Measurements from ENCODE around the gene ASXL3.

ASXL3 gene

DNA sequence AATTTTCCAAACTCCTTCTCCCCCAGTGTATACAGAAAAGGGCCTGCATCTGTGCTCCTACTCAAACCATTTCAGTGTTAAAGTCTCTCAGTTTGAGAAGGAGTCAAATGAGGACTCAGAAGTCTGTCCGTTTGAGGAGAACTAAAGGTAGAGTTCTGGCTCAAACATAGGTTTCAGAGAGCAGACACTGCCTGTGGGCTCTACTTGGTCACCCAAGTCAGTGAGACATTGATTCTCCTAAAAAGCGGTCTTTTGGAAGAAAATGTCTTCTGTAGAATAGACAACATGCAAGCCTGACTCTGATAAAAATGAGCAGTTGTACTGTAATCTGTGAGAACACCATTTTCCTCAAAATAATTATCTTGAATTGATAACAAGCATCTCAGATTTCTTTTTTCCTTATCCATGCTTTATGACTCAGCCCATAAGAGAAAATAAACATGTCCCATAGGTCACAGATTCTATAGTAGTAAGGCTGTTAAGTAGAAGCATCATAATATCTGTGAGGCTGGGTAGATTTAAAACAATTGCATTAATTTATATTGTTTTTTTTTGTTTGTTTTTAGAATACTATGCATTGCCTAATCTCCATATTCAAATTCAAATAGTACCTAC lies 82.8 kb downstream of the ASXL3 start:
- no peak for DNase-seq (ENCODE audit: extremely low read depth, insufficient read length)
- TF ChIP-seq CTCF (IDR thresholded peaks at IDR 0.05; ENCODE audit: insufficient read depth, low read length, poor library complexity, severe bottlenecking): no peak
- H3K4me3 ChIP-seq (replicated peaks; ENCODE audit: low read depth, low read length): no peak overlapping the region
- no peaks in the 10 kb centered on the region for H3K27me3 ChIP-seq (replicated peaks; ENCODE audit: control insufficient read depth, insufficient read depth, low read length)
- no peaks in the 10 kb centered on the region for H3K36me3 ChIP-seq (ENCODE audit: control insufficient read depth, insufficient read depth, low read length)

GRCh38 chr18:33664241-33664874 lies 86.3 kb downstream of the ASXL3 start:
- Histone ChIP-seq H3K4me3 (replicated peaks; ENCODE audit: low read depth, low read length) (no peak overlapping the region), H3K36me3 (ENCODE audit: control insufficient read depth, insufficient read depth, low read length) (no peaks in the 10 kb centered on the region), H3K27me3 (replicated peaks; ENCODE audit: control insufficient read depth, insufficient read depth, low read length) (no peaks in the 10 kb centered on the region)
- no peak for TF ChIP-seq CTCF (IDR thresholded peaks at IDR 0.05; ENCODE audit: insufficient read depth, low read length, poor library complexity, severe bottlenecking)
- no peak for DNase-seq (ENCODE audit: extremely low read depth, insufficient read length)

DNA sequence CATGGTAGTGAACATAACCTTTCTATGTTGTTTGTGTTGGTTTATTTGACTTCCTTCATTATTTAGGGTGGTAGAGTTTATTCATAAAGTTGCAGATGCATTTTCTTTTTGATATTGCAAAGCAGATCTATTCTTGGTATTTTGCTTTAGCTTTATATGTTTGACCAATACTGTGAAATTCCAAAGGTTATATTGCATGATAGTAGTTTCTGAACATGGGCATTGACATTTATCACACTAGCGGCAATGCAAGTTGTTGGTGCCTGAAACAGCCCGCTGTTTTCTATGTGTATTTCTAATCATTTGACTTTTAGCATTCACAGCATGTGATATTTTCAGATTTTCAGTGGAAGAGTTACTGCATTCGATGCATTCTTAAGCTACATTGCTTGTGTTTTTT lies 87.2 kb downstream of the ASXL3 start:
- no peak for TF ChIP-seq CTCF (IDR thresholded peaks at IDR 0.05; ENCODE audit: insufficient read depth, low read length, poor library complexity, severe bottlenecking)
- DNase-seq (ENCODE audit: extremely low read depth, insufficient read length): no peak
- Histone ChIP-seq H3K27me3 (replicated peaks; ENCODE audit: control insufficient read depth, insufficient read depth, low read length) (no peaks in the 10 kb centered on the region), H3K36me3 (ENCODE audit: control insufficient read depth, insufficient read depth, low read length) (no peaks in the 10 kb centered on the region), H3K4me3 (replicated peaks; ENCODE audit: low read depth, low read length) (no peak overlapping the region)

DNA sequence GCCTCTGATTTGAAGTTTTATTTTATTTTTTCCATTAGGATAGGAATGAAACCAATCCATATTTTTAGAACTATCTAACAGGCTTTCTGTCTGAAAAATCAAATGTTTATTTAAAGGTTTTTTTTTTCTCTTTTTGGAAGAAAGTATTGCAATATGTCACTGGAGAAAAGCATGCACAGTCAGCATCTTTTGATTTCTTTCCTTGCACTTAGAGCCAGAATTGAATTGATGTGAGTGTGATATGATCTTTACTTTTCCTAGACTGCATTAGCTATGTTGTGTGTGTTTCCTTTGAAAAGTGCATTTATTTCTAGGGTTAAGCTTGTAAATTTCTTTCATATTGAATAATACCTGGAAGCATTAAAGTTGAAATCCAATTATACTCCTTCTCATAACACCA lies 87.6 kb downstream of the ASXL3 start:
- no peak for TF ChIP-seq CTCF (IDR thresholded peaks at IDR 0.05; ENCODE audit: insufficient read depth, low read length, poor library complexity, severe bottlenecking)

GRCh38 chr18:33666915-33667314 lies 88.9 kb downstream of the ASXL3 start:
- no peaks in the 10 kb centered on the region for H3K27me3 ChIP-seq (replicated peaks; ENCODE audit: control insufficient read depth, insufficient read depth, low read length)
- no peak for DNase-seq (ENCODE audit: extremely low read depth, insufficient read length)
- H3K4me3 ChIP-seq (replicated peaks; ENCODE audit: low read depth, low read length): no peak overlapping the region
- no peaks in the 10 kb centered on the region for H3K36me3 ChIP-seq (ENCODE audit: control insufficient read depth, insufficient read depth, low read length)
- TF ChIP-seq CTCF (IDR thresholded peaks at IDR 0.05; ENCODE audit: insufficient read depth, low read length, poor library complexity, severe bottlenecking): no peak

More for the DNA sequence above, 87.6 kb downstream of the ASXL3 start:
- Histone ChIP-seq H3K27me3 (replicated peaks; ENCODE audit: control insufficient read depth, insufficient read depth, low read length) (no peaks in the 10 kb centered on the region), H3K4me3 (replicated peaks; ENCODE audit: low read depth, low read length) (no peak overlapping the region), H3K36me3 (ENCODE audit: control insufficient read depth, insufficient read depth, low read length) (no peaks in the 10 kb centered on the region)
- no peak for DNase-seq (ENCODE audit: extremely low read depth, insufficient read length)

Data from GM06990 (cell line).